Activated CD8-positive, alpha-beta T cell treated with anti-CD3 and anti-CD28 coated beads for 36 hours (primary cell): ENCODE measurements around the gene SSR3. TPM values are rescaled to one million over a fixed set of nuclear protein-coding genes. Genes with fewer than 3 reads are reported as not detected.

ENCODE experiments used
- ATAC-seq: fragments of 200-7000 bp; cut with Tn5 transposase; one replicate; pipeline ENCODE4 v1.10.0; 2021; ENCODE audit warnings: mild to moderate bottlenecking, moderate library complexity
- CTCF ChIA-PET: fragments of 350-600 bp; sonication (Branson Sonifier 250); formaldehyde crosslinking; loops from one replicate; lab custom pipeline; 2021; ENCODE audit warnings: antibody characterized with exemption; lab: Charles Lee
- POLR2A ChIA-PET: fragments of 350-600 bp; sonication (Branson Sonifier 250); formaldehyde crosslinking; loops from one replicate; lab custom pipeline; 2021; ENCODE audit warnings: antibody characterized with exemption; lab: Charles Lee
- DNase-seq: peaks from one replicate; pipeline ENCODE4 v3.0.0-alpha.2; 2020
- H3K27ac Mint-ChIP-seq: one replicate; pipeline ENCODE4 v1.8.0; 2021; ENCODE audit warnings: mild to moderate bottlenecking, mixed read lengths
- H3K27me3 Mint-ChIP-seq: one replicate; pipeline ENCODE4 v1.8.0; 2021; ENCODE audit warnings: mixed read lengths
- H3K36me3 Mint-ChIP-seq: one replicate; pipeline ENCODE4 v1.8.0; 2021; ENCODE audit warnings: low read depth, mixed read lengths
- H3K4me1 Mint-ChIP-seq: one replicate; pipeline ENCODE4 v1.8.0; 2021; ENCODE audit warnings: low read depth, mixed read lengths
- H3K4me3 Mint-ChIP-seq: one replicate; pipeline ENCODE4 v1.8.0; 2021; ENCODE audit warnings: mild to moderate bottlenecking, moderate library complexity, mixed read lengths
- H3K9me3 Mint-ChIP-seq: one replicate; pipeline ENCODE4 v1.8.0; 2021; ENCODE audit warnings: mixed read lengths
- intact Hi-C: fragments of 100-400 bp; cut with micrococcal nuclease; formaldehyde crosslinking; loops from one replicate; pipeline ENCODE4 v1.10.0; 2022
- total RNA-seq, 2 experiments: library from RNA; stranded (reverse); gene quantifications; one replicate each; pipeline ENCODE4 v1.2.3, GENCODE V29; 2021
- TF ChIP-seq, protein P1 (sequence below): fragments of 200-600 bp; IDR thresholded peaks from one replicate; pipeline ENCODE4 v1.8.0; 2022; ENCODE audit warnings: antibody characterized with exemption, mild to moderate bottlenecking

Gene SSR3
- total RNA-seq, 2 experiments from 2014 or later, result 175 TPM

- POLR2A ChIA-PET, result no interaction called here
- Mint-ChIP-seq H3K4me3 (no peak overlapping the region), H3K27ac (no peak overlapping the region), H3K4me1 (no peaks in the 10 kb centered on the region), H3K9me3 (no peaks in the 10 kb centered on the region), H3K36me3 (no peaks in the 10 kb centered on the region), H3K27me3 (no peaks in the 10 kb centered on the region)
- CTCF ChIA-PET, result no interaction called here
- TF ChIP-seq, protein P1, sequence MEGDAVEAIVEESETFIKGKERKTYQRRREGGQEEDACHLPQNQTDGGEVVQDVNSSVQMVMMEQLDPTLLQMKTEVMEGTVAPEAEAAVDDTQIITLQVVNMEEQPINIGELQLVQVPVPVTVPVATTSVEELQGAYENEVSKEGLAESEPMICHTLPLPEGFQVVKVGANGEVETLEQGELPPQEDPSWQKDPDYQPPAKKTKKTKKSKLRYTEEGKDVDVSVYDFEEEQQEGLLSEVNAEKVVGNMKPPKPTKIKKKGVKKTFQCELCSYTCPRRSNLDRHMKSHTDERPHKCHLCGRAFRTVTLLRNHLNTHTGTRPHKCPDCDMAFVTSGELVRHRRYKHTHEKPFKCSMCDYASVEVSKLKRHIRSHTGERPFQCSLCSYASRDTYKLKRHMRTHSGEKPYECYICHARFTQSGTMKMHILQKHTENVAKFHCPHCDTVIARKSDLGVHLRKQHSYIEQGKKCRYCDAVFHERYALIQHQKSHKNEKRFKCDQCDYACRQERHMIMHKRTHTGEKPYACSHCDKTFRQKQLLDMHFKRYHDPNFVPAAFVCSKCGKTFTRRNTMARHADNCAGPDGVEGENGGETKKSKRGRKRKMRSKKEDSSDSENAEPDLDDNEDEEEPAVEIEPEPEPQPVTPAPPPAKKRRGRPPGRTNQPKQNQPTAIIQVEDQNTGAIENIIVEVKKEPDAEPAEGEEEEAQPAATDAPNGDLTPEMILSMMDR, result no peak
- no peak for DNase-seq
- intact Hi-C loops, result no loop called here
- ATAC-seq, result no peak
Measured at GRCh38 chr3:156493887-156494286, 61.0 kb downstream of the SSR3 start.

GRCh38 chr3:156492801-156493261 is 62.1 kb downstream of the SSR3 start:
- no peak for DNase-seq
- H3K4me1 Mint-ChIP-seq, result no peaks in the 10 kb centered on the region
- intact Hi-C loops, result no loop called here
- CTCF ChIA-PET, result interaction anchor here (1.0 to 1.5 kb wide), 5 partner anchors 11 to 343 kb away, joined by 3 to 6 read pairs (median 3); no protein-coding TSS in a partner anchor
- H3K27me3 Mint-ChIP-seq, result no peaks in the 10 kb centered on the region
- ATAC-seq, result no peak
- no peaks in the 10 kb centered on the region for H3K36me3 Mint-ChIP-seq
- no peak overlapping the region for H3K4me3 Mint-ChIP-seq
- TF ChIP-seq, protein P1, result no peak
- no peak overlapping the region for H3K27ac Mint-ChIP-seq
- POLR2A ChIA-PET, result no interaction called here
- H3K9me3 Mint-ChIP-seq, result no peaks in the 10 kb centered on the region

DNA sequence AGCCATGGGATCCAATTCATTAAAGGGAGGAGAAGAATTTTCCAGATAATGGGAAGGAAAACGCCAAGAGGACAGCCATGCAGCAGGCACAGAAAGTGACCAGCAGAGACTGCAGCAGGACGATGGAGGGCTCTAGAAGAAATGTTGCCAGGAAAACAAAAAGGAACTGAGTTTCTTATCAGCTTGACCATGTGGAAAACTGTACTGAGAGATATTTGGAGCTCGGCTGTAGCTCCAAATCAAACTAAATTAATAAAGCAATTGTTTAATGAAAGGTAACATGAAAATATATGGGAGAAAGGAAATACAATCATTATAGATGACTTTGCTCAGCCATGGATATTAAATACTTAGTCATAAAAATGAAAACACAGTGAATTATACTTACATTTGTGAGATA is 63.7 kb downstream of the SSR3 start:
- Mint-ChIP-seq H3K4me1 (no peaks in the 10 kb centered on the region), H3K9me3 (no peaks in the 10 kb centered on the region), H3K27ac (no peak overlapping the region), H3K27me3 (no peaks in the 10 kb centered on the region), H3K4me3 (no peak overlapping the region), H3K36me3 (no peaks in the 10 kb centered on the region)
- intact Hi-C loops, result no loop called here
- CTCF ChIA-PET, result interaction anchor here (0.9 to 1.7 kb wide), 4 partner anchors 19 to 342 kb away, joined by 3 to 6 read pairs (median 3); no protein-coding TSS in a partner anchor
- DNase-seq (no peak), ATAC-seq (no peak)
- TF ChIP-seq, protein P1, result no peak
- POLR2A ChIA-PET, result no interaction called here

Other genes with a start within 250 kb of the SSR3 start
- gene TIPARP, start 119.5 kb upstream of the SSR3 start, total RNA-seq, result 10 to 100 TPM; 28.0 to 30.0 TPM